Superior temporal gyrus (tissue), 1 donor: Measurements from ENCODE around the gene CDK19.
"Not testable (repeated sequence)": the region's sequence is repeated elsewhere in the genome, so short reads cannot be mapped to it uniquely, and the experiment has no call there.

ENCODE experiments used
- DNase-seq: peaks from one replicate; pipeline ENCODE4 v3.0.0-alpha.2; 2016; ENCODE audit errors: extremely low spot score

CDK19 gene

DNA sequence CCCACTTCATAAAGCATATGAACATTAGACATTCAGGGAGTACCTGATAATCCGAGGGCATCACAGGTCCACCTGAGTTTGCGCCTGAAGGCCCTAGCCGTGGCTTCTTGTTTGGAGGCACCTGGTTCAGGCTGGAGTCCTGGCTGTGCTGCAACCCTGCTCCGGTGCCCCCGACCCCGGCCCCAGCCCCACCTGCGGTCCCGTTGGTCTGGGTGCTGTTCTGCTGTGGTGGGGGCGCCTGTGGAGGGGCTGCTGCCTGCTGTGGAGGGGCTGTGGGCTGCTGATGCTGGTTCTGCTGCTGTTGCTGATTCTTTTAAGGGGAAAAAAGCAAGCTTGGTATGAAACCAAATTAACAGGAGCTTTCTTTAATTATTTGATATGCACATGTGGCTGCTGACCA, 194.2 kb downstream of the CDK19 start:
- no peak for DNase-seq

GRCh38 chr6:110620065-110620464, 195.2 kb downstream of the CDK19 start:
- no peak for DNase-seq

- no peak for DNase-seq
Observed at GRCh38 chr6:110619275-110619908, 195.9 kb downstream of the CDK19 start.

- DNase-seq = peak; percentile 71
Observed at GRCh38 chr6:110618591-110619267, 196.5 kb downstream of the CDK19 start.

GRCh38 chr6:110617057-110617456, 198.2 kb downstream of the CDK19 start:
- DNase-seq = no peak

DNA sequence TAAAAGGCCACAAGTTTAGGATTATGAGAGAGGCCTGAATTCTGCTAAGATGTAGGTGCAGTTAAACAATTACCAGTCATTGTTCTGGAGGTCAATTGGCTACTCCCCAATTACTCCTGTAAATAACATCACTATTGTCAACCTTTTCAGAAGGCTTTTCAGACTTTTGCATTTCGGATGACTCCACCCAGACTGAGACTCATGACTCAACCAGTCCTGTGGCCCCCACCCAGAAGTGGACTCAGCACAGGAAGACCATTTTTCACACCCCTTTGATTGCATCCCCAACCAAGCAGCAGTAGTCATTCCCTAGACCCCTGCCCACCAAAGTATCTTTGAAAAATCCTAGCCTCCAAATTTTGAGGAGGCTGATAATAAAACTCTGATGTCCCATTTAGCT, 199.5 kb downstream of the CDK19 start:
- no peak for DNase-seq

- peak; percentile 71 for DNase-seq
Observed at GRCh38 chr6:110614586-110614985, 200.7 kb downstream of the CDK19 start.

GRCh38 chr6:110614106-110614505, 201.2 kb downstream of the CDK19 start:
- DNase-seq = peak; percentile 53

GRCh38 chr6:110613356-110613755, 201.9 kb downstream of the CDK19 start:
- peak; percentile 44 for DNase-seq

- DNase-seq = no peak
Observed at GRCh38 chr6:110612298-110612697, 203.0 kb downstream of the CDK19 start.

DNA sequence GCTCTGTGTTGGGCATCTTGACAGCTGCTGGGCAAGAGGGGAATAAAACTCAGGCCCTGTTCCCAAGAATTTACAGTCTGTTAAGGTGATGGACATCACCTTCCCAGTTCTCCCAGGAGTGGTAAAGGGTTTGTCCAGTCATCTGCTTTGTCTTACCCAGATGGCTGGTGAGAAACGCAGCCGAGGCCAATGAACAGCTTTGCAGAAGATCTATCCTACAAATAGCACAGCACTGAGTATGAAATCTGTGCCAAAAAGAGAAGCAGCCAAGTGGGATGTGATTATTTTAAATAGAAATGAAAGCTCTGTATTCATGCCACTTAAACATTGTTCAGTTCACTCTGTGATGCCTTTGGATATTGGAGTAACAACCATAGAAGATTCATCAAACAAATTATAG, 206.2 kb downstream of the CDK19 start:
- DNase-seq = peak; percentile 93

GRCh38 chr6:110608151-110608550, 207.1 kb downstream of the CDK19 start:
- DNase-seq = no peak

DNA sequence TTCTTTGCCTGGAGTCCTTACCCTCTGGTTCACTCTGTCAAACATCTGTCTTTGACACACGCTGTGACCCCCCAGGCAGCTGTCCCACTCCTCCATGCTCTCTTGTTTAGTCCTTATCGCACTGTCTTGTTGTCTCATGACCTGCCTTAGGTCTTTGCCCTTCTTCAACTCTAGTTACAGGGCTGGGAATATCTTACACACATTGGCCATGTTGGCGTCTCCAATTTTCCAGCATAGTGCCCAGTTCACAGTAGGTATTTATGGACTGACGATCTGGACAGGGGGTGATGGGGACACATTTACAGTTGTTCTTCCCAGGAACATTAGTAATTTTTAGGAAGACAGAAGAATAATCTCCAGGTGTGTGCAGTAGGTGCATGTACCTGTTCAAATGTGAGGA, 209.1 kb downstream of the CDK19 start:
- DNase-seq = no peak

GRCh38 chr6:110600640-110601039, 214.6 kb downstream of the CDK19 start:
- DNase-seq = not testable (repeated sequence)

DNA sequence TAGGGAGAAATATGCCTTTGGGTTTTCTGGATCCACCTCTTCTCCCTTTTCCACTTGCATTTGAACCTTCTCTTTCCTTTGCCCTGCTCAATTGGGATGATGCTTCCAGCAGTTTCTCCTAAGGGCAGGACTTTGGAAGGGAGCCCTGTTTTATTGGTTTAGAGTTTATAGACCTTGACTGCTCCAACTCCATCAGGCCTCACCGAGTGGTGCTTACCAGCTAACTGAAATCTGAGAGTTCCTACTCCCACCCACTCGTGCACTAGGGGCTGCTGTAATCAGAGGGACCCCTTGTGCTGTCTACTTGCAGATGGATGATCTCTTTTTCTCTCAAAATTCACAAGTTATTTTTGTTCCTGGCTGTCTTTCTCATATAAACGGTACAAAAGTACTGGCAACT, 217.5 kb downstream of the CDK19 start:
- no peak for DNase-seq

- no peak for DNase-seq
Observed at GRCh38 chr6:110596354-110596753, 218.9 kb downstream of the CDK19 start.

DNA sequence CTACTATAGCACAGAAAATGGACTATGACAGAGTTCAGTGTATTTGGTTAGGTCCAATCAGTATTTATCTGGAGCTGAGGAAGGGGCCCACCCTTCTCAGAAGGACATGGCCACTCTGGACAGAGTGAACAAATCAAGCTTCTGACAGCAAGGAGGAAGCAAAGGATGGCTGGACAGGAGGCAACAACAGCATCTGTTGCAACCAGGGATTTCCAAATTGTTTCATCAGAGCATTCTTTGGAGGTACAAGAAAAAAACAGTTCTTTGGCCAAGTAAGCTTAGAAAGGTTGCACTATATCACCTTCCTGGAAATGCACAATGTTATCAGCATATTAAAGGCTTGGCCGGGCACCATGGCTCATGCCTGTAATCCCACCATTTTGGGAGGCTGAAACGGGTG, 220.2 kb downstream of the CDK19 start:
- no peak for DNase-seq

- DNase-seq = no peak
Observed at GRCh38 chr6:110593637-110594036, 221.6 kb downstream of the CDK19 start.

- DNase-seq = no peak
Observed at GRCh38 chr6:110592765-110593164, 222.5 kb downstream of the CDK19 start.

- no peak for DNase-seq
Observed at GRCh38 chr6:110590821-110591351, 224.4 kb downstream of the CDK19 start.

DNA sequence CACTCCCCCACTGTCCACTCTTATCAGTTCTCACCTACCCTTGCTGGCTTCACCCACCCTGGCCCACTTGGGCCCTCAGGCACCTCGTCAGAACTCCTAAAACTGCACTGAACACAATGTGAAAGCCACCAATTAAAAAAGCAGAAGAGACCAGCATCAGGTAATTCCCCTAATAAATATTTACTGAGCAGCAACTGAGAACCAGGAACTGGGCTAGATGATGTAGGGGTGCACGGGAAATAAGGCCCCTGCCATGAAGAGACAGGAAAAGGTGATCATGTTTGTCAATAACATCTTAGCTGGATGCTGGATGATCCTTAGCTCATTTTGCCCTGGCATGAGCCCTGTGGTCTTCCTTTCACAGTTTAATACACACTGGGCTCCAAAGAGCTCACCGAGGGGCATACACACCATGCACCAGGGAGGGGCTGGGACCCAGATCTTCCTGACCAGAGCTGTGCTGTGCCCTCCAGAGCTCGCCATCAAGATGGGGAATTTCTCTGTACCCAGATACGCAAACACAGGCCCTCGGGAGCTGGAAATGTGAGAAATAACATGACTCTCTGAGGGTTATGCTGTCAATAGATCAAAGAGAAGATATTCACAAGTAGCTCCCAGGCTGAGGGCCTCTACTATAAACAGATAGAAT, 225.3 kb downstream of the CDK19 start:
- no peak for DNase-seq

DNA sequence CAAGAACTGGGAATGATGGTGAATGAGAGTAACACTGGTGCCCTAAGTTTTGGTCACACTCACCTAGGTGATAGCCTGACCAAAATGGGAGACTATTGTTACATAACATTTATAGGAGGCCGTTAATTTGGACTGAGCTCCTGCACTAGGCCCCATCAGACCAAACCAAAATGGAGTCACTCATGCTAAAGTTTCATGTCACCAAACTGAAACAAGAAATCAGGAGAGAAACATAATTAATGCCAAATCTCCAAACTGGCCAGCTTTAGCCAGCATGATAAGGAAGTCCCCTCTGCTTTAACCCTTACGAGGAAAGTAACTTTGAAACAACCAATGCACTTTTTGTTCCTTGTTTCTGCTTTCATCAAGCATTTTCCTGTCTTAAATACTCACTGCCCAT, 227.9 kb downstream of the CDK19 start:
- no peak for DNase-seq

DNA sequence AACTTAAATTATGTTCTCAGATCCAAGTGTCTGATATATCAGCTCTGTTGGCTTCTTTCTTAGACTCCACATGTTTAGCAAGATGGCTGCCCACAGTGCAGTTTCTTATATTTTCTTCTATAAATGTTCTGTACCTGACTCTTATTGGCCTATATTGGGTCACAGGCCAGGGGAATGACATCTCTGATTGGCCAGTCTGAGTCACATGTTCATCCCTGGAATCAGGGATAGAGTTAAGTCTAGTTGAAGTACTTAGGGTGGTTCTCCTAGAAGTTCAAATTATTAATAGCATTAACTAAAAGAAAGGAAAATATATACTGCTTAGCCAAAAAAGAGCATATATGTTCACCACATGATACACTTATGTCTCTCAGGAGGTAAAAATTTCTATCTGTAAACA, 233.6 kb downstream of the CDK19 start:
- no peak for DNase-seq
